ENCODE measurements around the gene HS3ST6.

The HS3ST6 gene

GRCh38 chr16:1936945-1937479, 18.8 kb upstream of the HS3ST6 start:
- Histone ChIP-seq H3K9me3 (ENCODE audit: control insufficient read depth, low read length) (no peaks in the 10 kb centered on the region), H3K27ac (ENCODE audit: low read depth, low read length, severe bottlenecking) (no peak overlapping the region), H3K36me3 (ENCODE audit: control insufficient read depth, insufficient read depth, low read length) (peaks cover 23% of the 10 kb centered on the region), H3K4me3 (ENCODE audit: extremely low read depth, insufficient read depth, low read length, poor library complexity, severe bottlenecking) (no peak overlapping the region), H3K4me1 (ENCODE audit: control insufficient read depth, insufficient read depth, low read length, poor library complexity, severe bottlenecking) (peaks cover 1% of the 10 kb centered on the region)
- 91 to 100% methylated on average over 4 to 7 of the region's 11 CpGs for WGBS, 2 experiments (ENCODE audit: insufficient coverage in 2 of 2)

- Histone ChIP-seq H3K4me3 (ENCODE audit: extremely low read depth, insufficient read depth, low read length, poor library complexity, severe bottlenecking) (no peak overlapping the region), H3K36me3 (ENCODE audit: control insufficient read depth, insufficient read depth, low read length) (peaks cover 4% of the 10 kb centered on the region), H3K27ac (ENCODE audit: low read depth, low read length, severe bottlenecking) (no peak overlapping the region), H3K9me3 (ENCODE audit: control insufficient read depth, low read length) (no peaks in the 10 kb centered on the region), H3K4me1 (ENCODE audit: control insufficient read depth, insufficient read depth, low read length, poor library complexity, severe bottlenecking) (no peaks in the 10 kb centered on the region)
- WGBS, 2 experiments (ENCODE audit: insufficient coverage in 2 of 2), result 79 to 82% methylated on average over 17 to 20 of the region's 23 CpGs
These were observed 15.0 kb upstream of the HS3ST6 start for GRCh38 chr16:1933097-1933661.

- Histone ChIP-seq H3K27ac (ENCODE audit: low read depth, low read length, severe bottlenecking) (no peak overlapping the region), H3K9me3 (ENCODE audit: control insufficient read depth, low read length) (no peaks in the 10 kb centered on the region), H3K4me3 (ENCODE audit: extremely low read depth, insufficient read depth, low read length, poor library complexity, severe bottlenecking) (no peak overlapping the region), H3K4me1 (ENCODE audit: control insufficient read depth, insufficient read depth, low read length, poor library complexity, severe bottlenecking) (no peaks in the 10 kb centered on the region), H3K36me3 (ENCODE audit: control insufficient read depth, insufficient read depth, low read length) (no peaks in the 10 kb centered on the region)
- 82 to 83% methylated on average over 19 of the region's 19 CpGs for WGBS, 2 experiments (ENCODE audit: insufficient coverage in 2 of 2)
These were observed 14.1 kb upstream of the HS3ST6 start for GRCh38 chr16:1932050-1933028.

GRCh38 chr16:1930338-1930720, 12.1 kb upstream of the HS3ST6 start:
- Histone ChIP-seq H3K4me1 (ENCODE audit: control insufficient read depth, insufficient read depth, low read length, poor library complexity, severe bottlenecking) (peaks cover 7% of the 10 kb centered on the region), H3K4me3 (ENCODE audit: extremely low read depth, insufficient read depth, low read length, poor library complexity, severe bottlenecking) (no peak overlapping the region), H3K9me3 (ENCODE audit: control insufficient read depth, low read length) (no peaks in the 10 kb centered on the region), H3K36me3 (ENCODE audit: control insufficient read depth, insufficient read depth, low read length) (no peaks in the 10 kb centered on the region), H3K27ac (ENCODE audit: low read depth, low read length, severe bottlenecking) (no peak overlapping the region)
- 82 to 90% methylated on average over 4 to 6 of the region's 10 CpGs for WGBS, 2 experiments (ENCODE audit: insufficient coverage in 2 of 2)

GRCh38 chr16:1929578-1930337, 11.5 kb upstream of the HS3ST6 start:
- 13 to 18% methylated on average over 39 to 40 of the region's 70 CpGs for WGBS, 2 experiments (ENCODE audit: insufficient coverage in 2 of 2)
- Histone ChIP-seq H3K4me3 (ENCODE audit: extremely low read depth, insufficient read depth, low read length, poor library complexity, severe bottlenecking) (peak overlapping the region; percentile 33), H3K36me3 (ENCODE audit: control insufficient read depth, insufficient read depth, low read length) (no peaks in the 10 kb centered on the region), H3K9me3 (ENCODE audit: control insufficient read depth, low read length) (no peaks in the 10 kb centered on the region), H3K4me1 (ENCODE audit: control insufficient read depth, insufficient read depth, low read length, poor library complexity, severe bottlenecking) (peaks cover 7% of the 10 kb centered on the region), H3K27ac (ENCODE audit: low read depth, low read length, severe bottlenecking) (no peak overlapping the region)

- H3K4me3 ChIP-seq (ENCODE audit: extremely low read depth, insufficient read depth, low read length, poor library complexity, severe bottlenecking), result peak overlapping the region; percentile 33
- no peak overlapping the region for H3K27ac ChIP-seq (ENCODE audit: low read depth, low read length, severe bottlenecking)
- H3K9me3 ChIP-seq (ENCODE audit: control insufficient read depth, low read length), result no peaks in the 10 kb centered on the region
- WGBS, 2 experiments (ENCODE audit: insufficient coverage in 2 of 2), result 34 to 50% methylated on average over 2 to 7 of the region's 11 CpGs
- peaks cover 7% of the 10 kb centered on the region for H3K4me1 ChIP-seq (ENCODE audit: control insufficient read depth, insufficient read depth, low read length, poor library complexity, severe bottlenecking)
- H3K36me3 ChIP-seq (ENCODE audit: control insufficient read depth, insufficient read depth, low read length), result no peaks in the 10 kb centered on the region
These were observed 10.9 kb upstream of the HS3ST6 start for GRCh38 chr16:1929105-1929504.

- WGBS, 2 experiments (ENCODE audit: insufficient coverage in 2 of 2), result 49 to 61% methylated on average over 7 to 10 of the region's 11 CpGs
- Histone ChIP-seq H3K4me1 (ENCODE audit: control insufficient read depth, insufficient read depth, low read length, poor library complexity, severe bottlenecking) (peaks cover 11% of the 10 kb centered on the region), H3K27ac (ENCODE audit: low read depth, low read length, severe bottlenecking) (no peak overlapping the region), H3K4me3 (ENCODE audit: extremely low read depth, insufficient read depth, low read length, poor library complexity, severe bottlenecking) (no peak overlapping the region), H3K9me3 (ENCODE audit: control insufficient read depth, low read length) (no peaks in the 10 kb centered on the region), H3K36me3 (ENCODE audit: control insufficient read depth, insufficient read depth, low read length) (no peaks in the 10 kb centered on the region)
These were observed 8.1 kb upstream of the HS3ST6 start for GRCh38 chr16:1926271-1926670.

GRCh38 chr16:1924095-1924494, 5.9 kb upstream of the HS3ST6 start:
- H3K4me1 ChIP-seq (ENCODE audit: control insufficient read depth, insufficient read depth, low read length, poor library complexity, severe bottlenecking), result peaks cover 11% of the 10 kb centered on the region
- 85 to 86% methylated on average over 4 to 5 of the region's 5 CpGs for WGBS, 2 experiments (ENCODE audit: insufficient coverage in 2 of 2)
- H3K4me3 ChIP-seq (ENCODE audit: extremely low read depth, insufficient read depth, low read length, poor library complexity, severe bottlenecking), result no peak overlapping the region
- H3K9me3 ChIP-seq (ENCODE audit: control insufficient read depth, low read length), result no peaks in the 10 kb centered on the region
- no peaks in the 10 kb centered on the region for H3K36me3 ChIP-seq (ENCODE audit: control insufficient read depth, insufficient read depth, low read length)
- H3K27ac ChIP-seq (ENCODE audit: low read depth, low read length, severe bottlenecking), result no peak overlapping the region

GRCh38 chr16:1923299-1924034, 5.3 kb upstream of the HS3ST6 start:
- WGBS, 2 experiments (ENCODE audit: insufficient coverage in 2 of 2), result 12 to 21% methylated on average over 7 to 9 of the region's 24 CpGs
- Histone ChIP-seq H3K4me1 (ENCODE audit: control insufficient read depth, insufficient read depth, low read length, poor library complexity, severe bottlenecking) (peaks cover 11% of the 10 kb centered on the region), H3K4me3 (ENCODE audit: extremely low read depth, insufficient read depth, low read length, poor library complexity, severe bottlenecking) (no peak overlapping the region), H3K27ac (ENCODE audit: low read depth, low read length, severe bottlenecking) (no peak overlapping the region), H3K9me3 (ENCODE audit: control insufficient read depth, low read length) (no peaks in the 10 kb centered on the region), H3K36me3 (ENCODE audit: control insufficient read depth, insufficient read depth, low read length) (no peaks in the 10 kb centered on the region)

GRCh38 chr16:1922357-1922756, 4.1 kb upstream of the HS3ST6 start:
- Histone ChIP-seq H3K4me3 (ENCODE audit: extremely low read depth, insufficient read depth, low read length, poor library complexity, severe bottlenecking) (no peak overlapping the region), H3K36me3 (ENCODE audit: control insufficient read depth, insufficient read depth, low read length) (no peaks in the 10 kb centered on the region), H3K27ac (ENCODE audit: low read depth, low read length, severe bottlenecking) (no peak overlapping the region), H3K4me1 (ENCODE audit: control insufficient read depth, insufficient read depth, low read length, poor library complexity, severe bottlenecking) (peaks cover 11% of the 10 kb centered on the region), H3K9me3 (ENCODE audit: control insufficient read depth, low read length) (no peaks in the 10 kb centered on the region)
- WGBS, 2 experiments (ENCODE audit: insufficient coverage in 2 of 2), result 90 to 96% methylated on average over 3 to 8 of the region's 8 CpGs
